NCI-H1417 (cell line): ENCODE data around the gene BCO1.
"Not testable (repeated sequence)": the region's sequence is repeated elsewhere in the genome, so short reads cannot be mapped to it uniquely, and the experiment has no call there.

Experiments
- DNase-seq, 3 experiments: peaks; one replicate each; lab custom pipeline; 2025; lab: John Stamatoyannopoulos, UW

The BCO1 gene

GRCh38 chr16:81238296-81239011 is at the start of gene BCO1:
BCO1 (plus strand) TSS chr16:81238689; CDS start chr16:81238909, 220 bp downstream.
- peak; percentile 29 to 77 (median 46) for DNase-seq

- DNase-seq, result no peak
Observed at GRCh38 chr16:81189100-81189664, 49.3 kb upstream of the BCO1 start.

- no peak for DNase-seq
Observed at GRCh38 chr16:81190667-81191066, 47.8 kb upstream of the BCO1 start.

- DNase-seq, result no peak
Observed at GRCh38 chr16:81195885-81196534, 42.5 kb upstream of the BCO1 start.

GRCh38 chr16:81198635-81199034 is 39.9 kb upstream of the BCO1 start:
- DNase-seq, result no peak

GRCh38 chr16:81201267-81201666 is 37.2 kb upstream of the BCO1 start:
- DNase-seq, result no peak

GRCh38 chr16:81204798-81205680 is 33.5 kb upstream of the BCO1 start:
- peak; percentile 17 to 61 (median 27) for DNase-seq

- no peak for DNase-seq
Observed at GRCh38 chr16:81207076-81207475, 31.4 kb upstream of the BCO1 start.

- peak in 1 of 3 experiments; percentile 55 for DNase-seq
Observed at GRCh38 chr16:81210807-81211206, 27.7 kb upstream of the BCO1 start.

GRCh38 chr16:81212830-81213465 is 25.5 kb upstream of the BCO1 start:
- DNase-seq, result no peak

- no peak for DNase-seq
Observed at GRCh38 chr16:81214745-81215166, 23.7 kb upstream of the BCO1 start.

- no peak for DNase-seq
Observed at GRCh38 chr16:81216114-81216513, 22.4 kb upstream of the BCO1 start.

GRCh38 chr16:81216706-81217105 is 21.8 kb upstream of the BCO1 start:
- no peak for DNase-seq

GRCh38 chr16:81219151-81219550 is 19.3 kb upstream of the BCO1 start:
- DNase-seq, result no peak

GRCh38 chr16:81220349-81220748 is 18.1 kb upstream of the BCO1 start:
- peak in 1 of 3 experiments; percentile 21 for DNase-seq

GRCh38 chr16:81221731-81222130 is 16.8 kb upstream of the BCO1 start:
- no peak for DNase-seq

- no peak for DNase-seq
Observed at GRCh38 chr16:81224824-81225223, 13.7 kb upstream of the BCO1 start.

GRCh38 chr16:81225697-81226096 is 12.8 kb upstream of the BCO1 start:
- not testable (repeated sequence) for DNase-seq

GRCh38 chr16:81227785-81228184 is 10.7 kb upstream of the BCO1 start:
- DNase-seq, result no peak

GRCh38 chr16:81229811-81230210 is 8.7 kb upstream of the BCO1 start:
- no peak for DNase-seq

GRCh38 chr16:81231014-81231413 is 7.5 kb upstream of the BCO1 start:
- DNase-seq, result no peak
